Aorta (tissue), 5 donors: ENCODE data around the gene MT1A. TPM values are rescaled to one million over a fixed set of nuclear protein-coding genes. Genes with fewer than 3 reads are reported as not detected.

ENCODE experiments used
- ATAC-seq: fragments of 200-7000 bp; cut with Tn5 transposase; one replicate; pipeline ENCODE4 v1.9.1; 2022; ENCODE audit warnings: moderate library complexity; ENCODE audit not compliant: low FRiP score
- DNase-seq, 2 donors: peaks; one replicate each; pipeline ENCODE4 v3.0.0-alpha.2; 2020
- H3K27ac ChIP-seq, 2 donors: one replicate each; pipeline ENCODE4 v1.5.1; 2013; ENCODE audit warnings: low read length in 2 of 2, mild to moderate bottlenecking in 2 of 2, moderate library complexity in 2 of 2, control low read depth in 1 of 2, inconsistent platforms in 1 of 2, low read depth in 1 of 2
- H3K27me3 ChIP-seq, 2 donors: one replicate each; pipeline ENCODE4 v1.6.1; 2013; ENCODE audit warnings: control low read depth in 1 of 2, low read length in 1 of 2, mild to moderate bottlenecking in 1 of 2, moderate library complexity in 1 of 2; ENCODE audit not compliant: insufficient read depth in 2 of 2, control insufficient read depth in 1 of 2
- H3K36me3 ChIP-seq, 2 donors: one replicate each; pipeline ENCODE4 v1.6.1; 2013; ENCODE audit warnings: control low read depth in 1 of 2, low read length in 1 of 2, mild to moderate bottlenecking in 1 of 2; ENCODE audit not compliant: insufficient read depth in 2 of 2, control insufficient read depth in 1 of 2
- H3K4me1 ChIP-seq, 2 donors: one replicate each; pipeline ENCODE4 v1.6.1; 2013; ENCODE audit warnings: low read length in 2 of 2, control low read depth in 1 of 2, mild to moderate bottlenecking in 1 of 2, moderate library complexity in 1 of 2; ENCODE audit not compliant: insufficient read depth in 2 of 2, control insufficient read depth in 1 of 2
- H3K4me3 ChIP-seq, 2 donors: one replicate each; pipeline ENCODE4 v1.5.1; 2013; ENCODE audit warnings: low read length in 2 of 2, control low read depth in 1 of 2, mild to moderate bottlenecking in 1 of 2
- H3K9me3 ChIP-seq: one replicate; pipeline ENCODE4 v1.6.1; 2013; ENCODE audit warnings: mild to moderate bottlenecking, low read length; ENCODE audit not compliant: control insufficient read depth
- WGBS, 2 donors: extraction: QIAGEN DNeasy Blood & Tissue Kit; methylation state at CpG; one replicate each; pipeline ENCODE4 v1.1.7; 2013; 5-methylcytosine and 5-hydroxymethylcytosine counted together
- intact Hi-C, 2 donors: fragments of 100-400 bp; cut with DNase I; formaldehyde crosslinking; loops; one replicate each; pipeline versions ENCODE4 v1.14.2 to v1.15.0; 2022
- polyA plus RNA-seq, 2 donors: library from polyadenylated mRNA; stranded (reverse); fragments of 200-250 nt; gene quantifications; one replicate each; pipeline ENCODE4 v1.2.3, GENCODE V29; 2013
- total RNA-seq, 2 donors: library from RNA; stranded (reverse); fragmentation: NEBNext Ultra II Directional; extraction: Animal tissue kit (Norgen Biotek cat#: 25700); gene quantifications; one replicate each; pipeline ENCODE4 v1.2.1, GENCODE V29; 2021
- donor health status: healthy with polysubstance abuse.
- donor health status: Bipolar disorder and iron deficiency.
- donor health status: DM: no; HTN: no; CAD: no.
- donor health status: DM: no; HTN: no; CAD: no.
- donor health status: DM: yes; HTN: yes; CAD: no.

The MT1A gene
- total and polyA plus RNA-seq, 4 donors, result 4.6 to 82.2 (median 11.6) TPM

GRCh38 chr16:56683424-56684172 is 45.1 kb downstream of the MT1A start:
- H3K27ac ChIP-seq, result peak overlapping the region in 1 of 2 donors; percentile 5
- H3K4me3 ChIP-seq, result peak overlapping the region; percentile 55 to 66
- 40 to 41% methylated on average over 5 of the region's 5 CpGs for WGBS, 2 donors
- no peaks in the 10 kb centered on the region for H3K9me3 ChIP-seq
- ATAC-seq, result no peak
- intact Hi-C loops, result loop anchor here (5.0 kb wide), 2 partner anchors 41 to 76 kb away; partner anchors contain the start of gene MT2A (in 1 of the 2)
- no peaks in the 10 kb centered on the region for H3K4me1 ChIP-seq
- DNase-seq, result no peak
- no peaks in the 10 kb centered on the region for H3K36me3 ChIP-seq
- H3K27me3 ChIP-seq, result no peaks in the 10 kb centered on the region

GRCh38 chr16:56684256-56684925 is 45.9 kb downstream of the MT1A start:
- no peaks in the 10 kb centered on the region for H3K9me3 ChIP-seq
- ATAC-seq, result no peak
- no peaks in the 10 kb centered on the region for H3K4me1 ChIP-seq
- H3K36me3 ChIP-seq, result no peaks in the 10 kb centered on the region
- no peaks in the 10 kb centered on the region for H3K27me3 ChIP-seq
- H3K27ac ChIP-seq, result peak overlapping the region; percentile 6 to 37
- WGBS, 2 donors, result 72 to 80% methylated on average over 4 of the region's 4 CpGs
- H3K4me3 ChIP-seq, result no peak overlapping the region
- intact Hi-C loops, result loop anchor here (5.0 kb wide), 2 partner anchors 42 to 77 kb away; partner anchors contain the start of gene MT2A (in 1 of the 2)
- no peak for DNase-seq

GRCh38 chr16:56684926-56685590 is 46.6 kb downstream of the MT1A start:
- Histone ChIP-seq H3K9me3 (no peaks in the 10 kb centered on the region), H3K27ac (peak overlapping the region; percentile 6 to 37), H3K4me3 (no peak overlapping the region), H3K27me3 (no peaks in the 10 kb centered on the region), H3K36me3 (no peaks in the 10 kb centered on the region), H3K4me1 (no peaks in the 10 kb centered on the region)
- ATAC-seq (no peak), DNase-seq (no peak)
- intact Hi-C loops, result loop anchor here (5.0 kb wide), 2 partner anchors 43 to 78 kb away; partner anchors contain the start of gene MT2A (in 1 of the 2)
- 17 to 25% methylated on average over 4 of the region's 4 CpGs for WGBS, 2 donors

- DNase-seq, result no peak
- Histone ChIP-seq H3K27me3 (no peaks in the 10 kb centered on the region), H3K27ac (no peak overlapping the region), H3K9me3 (no peaks in the 10 kb centered on the region), H3K4me3 (no peak overlapping the region), H3K36me3 (no peaks in the 10 kb centered on the region), H3K4me1 (no peaks in the 10 kb centered on the region)
- intact Hi-C loops, result no loop called here
- 97% methylated on average over 7 of the region's 7 CpGs for WGBS, 2 donors
- no peak for ATAC-seq
These were observed 48.3 kb downstream of the MT1A start for GRCh38 chr16:56686758-56687157.

- H3K4me1 ChIP-seq, result no peaks in the 10 kb centered on the region
- WGBS, 2 donors, result 47 to 56% methylated on average over 1 of the region's 1 CpG
- DNase-seq, result no peak
- no peaks in the 10 kb centered on the region for H3K9me3 ChIP-seq
- H3K36me3 ChIP-seq, result no peaks in the 10 kb centered on the region
- no peak overlapping the region for H3K27ac ChIP-seq
- ATAC-seq, result no peak
- intact Hi-C loops, result no loop called here
- H3K4me3 ChIP-seq, result no peak overlapping the region
- H3K27me3 ChIP-seq, result no peaks in the 10 kb centered on the region
These were observed 50.3 kb downstream of the MT1A start for GRCh38 chr16:56688762-56689161.

DNA sequence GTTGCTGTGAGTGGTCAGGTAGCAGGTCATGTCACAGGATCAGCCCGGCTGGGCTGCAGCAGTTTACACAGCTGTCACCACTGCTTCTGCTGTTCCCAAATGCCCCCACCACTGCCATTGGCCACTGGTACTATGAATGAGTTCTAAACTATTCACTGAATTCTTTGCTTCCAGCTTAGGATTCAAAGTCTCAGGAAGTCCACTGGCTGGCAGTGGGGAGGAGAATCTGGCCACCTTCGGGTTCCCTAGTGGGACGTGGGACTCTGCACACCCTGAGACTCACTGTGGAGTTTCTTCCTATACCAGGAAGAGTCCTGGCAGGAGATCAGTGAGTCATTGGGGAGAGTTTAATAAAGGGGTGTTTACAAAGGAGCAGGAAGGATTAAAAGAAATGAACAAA is 50.7 kb downstream of the MT1A start:
- Histone ChIP-seq H3K27ac (no peak overlapping the region), H3K36me3 (no peaks in the 10 kb centered on the region), H3K27me3 (no peaks in the 10 kb centered on the region), H3K4me3 (no peak overlapping the region), H3K9me3 (no peaks in the 10 kb centered on the region), H3K4me1 (no peaks in the 10 kb centered on the region)
- WGBS, 2 donors, result 65 to 66% methylated on average over 3 of the region's 3 CpGs
- DNase-seq (no peak), ATAC-seq (no peak)
- intact Hi-C loops, result no loop called here

Other genes with a start within 250 kb of the MT1A start
- 100 to 1,000 TPM; 112 to 124 TPM for gene AMFR, start 213.1 kb upstream of the MT1A start, total RNA-seq
- gene AMFR, start 213.1 kb upstream of the MT1A start, polyA plus RNA-seq, result 10 to 100 TPM; 34.6 to 66.1 TPM
- gene NUDT21, start 187.3 kb upstream of the MT1A start, total RNA-seq, result 10 to 100 TPM; 72.6 to 79.3 TPM
- 10 to 100 TPM; 21.0 to 31.8 TPM for gene NUDT21, start 187.3 kb upstream of the MT1A start, polyA plus RNA-seq
- gene OGFOD1, start 187.1 kb upstream of the MT1A start, total RNA-seq, result 10 to 100 TPM; 30.7 to 33.5 TPM
- 10 to 100 TPM; 18.5 to 21.0 TPM for gene OGFOD1, start 187.1 kb upstream of the MT1A start, polyA plus RNA-seq
- 10 to 100 TPM; 40.3 to 41.0 TPM for gene BBS2, start 118.6 kb upstream of the MT1A start, total RNA-seq
- gene BBS2, start 118.6 kb upstream of the MT1A start, polyA plus RNA-seq, result 100 to 1,000 TPM in 1 of 2 donors, 10 to 100 TPM in 1; 32.3 to 125 TPM
- gene MT4, start 73.6 kb upstream of the MT1A start, total RNA-seq, result not detected
- gene MT4, start 73.6 kb upstream of the MT1A start, polyA plus RNA-seq, result not detected
- 1 to 10 TPM in 1 of 2 donors, not detected in 1; 1.6 TPM for gene MT3, start 49.1 kb upstream of the MT1A start, total RNA-seq
- not detected for gene MT3, start 49.1 kb upstream of the MT1A start, polyA plus RNA-seq
- 1,000 to 10,000 TPM in 1 of 2 donors, 100 to 1,000 TPM in 1; 146 to 1,375 TPM for gene MT2A, start 30.1 kb upstream of the MT1A start, total RNA-seq
- 1,000 to 10,000 TPM in 1 of 2 donors, 100 to 1,000 TPM in 1; 320 to 1,681 TPM for gene MT2A, start 30.1 kb upstream of the MT1A start, polyA plus RNA-seq
- gene MT1E, start 12.9 kb upstream of the MT1A start, total RNA-seq, result 100 to 1,000 TPM in 1 of 2 donors, 10 to 100 TPM in 1; 47.8 to 355 TPM
- 100 to 1,000 TPM; 185 to 606 TPM for gene MT1E, start 12.9 kb upstream of the MT1A start, polyA plus RNA-seq
- 100 to 1,000 TPM in 1 of 2 donors, 10 to 100 TPM in 1; 11.8 to 129 TPM for gene MT1M, start 6.0 kb upstream of the MT1A start, total RNA-seq
- 10 to 100 TPM; 40.1 to 72.2 TPM for gene MT1M, start 6.0 kb upstream of the MT1A start, polyA plus RNA-seq
- gene MT1B, start 13.2 kb downstream of the MT1A start, total RNA-seq, result not detected
- gene MT1B, start 13.2 kb downstream of the MT1A start, polyA plus RNA-seq, result not detected
- gene MT1F, start 19.3 kb downstream of the MT1A start, total RNA-seq, result 10 to 100 TPM; 14.4 to 19.1 TPM
- gene MT1F, start 19.3 kb downstream of the MT1A start, polyA plus RNA-seq, result 10 to 100 TPM in 1 of 2 donors, 1 to 10 TPM in 1; 9.0 to 81.1 TPM
- gene MT1G, start 29.4 kb downstream of the MT1A start, total RNA-seq, result 10 to 100 TPM in 1 of 2 donors, 1 to 10 TPM in 1; 5.3 to 49.1 TPM
- 100 to 1,000 TPM in 1 of 2 donors, 10 to 100 TPM in 1; 13.9 to 118 TPM for gene MT1G, start 29.4 kb downstream of the MT1A start, polyA plus RNA-seq
- gene MT1H, start 31.1 kb downstream of the MT1A start, total RNA-seq, result 1 to 10 TPM in 1 of 2 donors, not detected in 1; 1.6 TPM
- 10 to 100 TPM in 1 of 2 donors, 1 to 10 TPM in 1; 3.0 to 12.6 TPM for gene MT1H, start 31.1 kb downstream of the MT1A start, polyA plus RNA-seq
- 100 to 1,000 TPM in 1 of 2 donors, 10 to 100 TPM in 1; 62.0 to 559 TPM for gene MT1X, start 43.8 kb downstream of the MT1A start, total RNA-seq
- gene MT1X, start 43.8 kb downstream of the MT1A start, polyA plus RNA-seq, result 1,000 to 10,000 TPM in 1 of 2 donors, 100 to 1,000 TPM in 1; 277 to 1,132 TPM
- 10 to 100 TPM; 53.7 to 57.5 TPM for gene NUP93, start 91.5 kb downstream of the MT1A start, total RNA-seq
- 10 to 100 TPM; 32.9 to 33.8 TPM for gene NUP93, start 91.5 kb downstream of the MT1A start, polyA plus RNA-seq
- gene SLC12A3, start 226.5 kb downstream of the MT1A start, total RNA-seq, result not detected
- not detected for gene SLC12A3, start 226.5 kb downstream of the MT1A start, polyA plus RNA-seq